ENCODE data around the gene SLC5A4.
"Not testable (repeated sequence)": the region's sequence is repeated elsewhere in the genome, so short reads cannot be mapped to it uniquely, and the experiment has no call there.

The SLC5A4 gene

DNA sequence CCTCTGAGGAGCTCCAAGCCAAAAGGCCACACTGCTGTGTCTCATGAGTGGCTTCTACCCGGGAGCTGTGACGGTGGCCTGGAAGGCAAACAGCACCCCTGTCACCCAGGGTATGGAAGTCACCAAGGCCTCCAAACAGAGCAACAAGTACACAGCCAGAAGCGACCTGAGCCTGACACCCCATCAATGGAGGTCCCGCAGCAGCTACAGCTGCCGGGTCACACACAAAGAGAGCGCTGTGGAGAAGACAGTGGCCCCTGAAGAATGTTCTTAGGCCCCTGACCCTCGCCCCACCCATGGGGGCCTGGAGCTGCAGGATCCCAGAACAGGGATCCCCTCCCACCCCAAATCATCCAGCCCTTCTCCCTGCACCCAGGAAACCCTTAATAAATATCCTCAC is 55.2 kb downstream of the SLC5A4 start:
- DNase-seq (ENCODE audit: low spot score) = no peak

GRCh38 chr22:32199341-32199740 is 55.8 kb downstream of the SLC5A4 start:
- DNase-seq (ENCODE audit: low spot score) = no peak

DNA sequence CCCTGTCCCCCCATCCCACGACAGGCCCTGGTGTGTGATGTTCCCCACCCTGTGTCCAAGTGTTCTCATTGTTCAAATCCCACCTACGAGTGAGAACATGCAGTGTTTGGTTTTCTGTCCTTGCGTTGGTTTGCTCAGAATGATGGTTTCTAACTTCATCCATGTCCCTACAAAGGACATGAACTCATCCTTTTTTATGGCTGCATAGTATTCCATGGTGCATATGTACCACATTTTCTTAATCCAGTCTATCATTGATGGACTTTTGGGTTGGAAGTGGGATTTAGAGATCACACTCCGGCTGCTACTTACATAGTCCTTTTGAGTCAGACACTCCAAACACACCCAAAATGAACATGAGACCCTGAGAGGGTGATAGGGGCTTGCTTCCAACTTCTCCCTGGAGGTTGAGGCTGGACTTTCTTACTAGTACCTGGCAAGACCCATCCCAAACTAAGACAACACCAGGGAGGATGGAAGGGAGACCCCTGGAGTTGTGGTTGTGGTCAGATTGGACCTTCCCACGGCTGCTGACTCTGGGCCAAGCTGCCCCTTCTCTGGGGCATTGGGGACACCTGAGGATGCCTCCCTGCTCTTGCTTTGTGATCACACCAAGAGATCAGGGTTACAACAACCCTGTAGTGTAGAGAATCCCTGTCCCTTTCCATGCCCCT is 57.5 kb downstream of the SLC5A4 start:
- not testable (repeated sequence) for DNase-seq (ENCODE audit: low spot score)

DNA sequence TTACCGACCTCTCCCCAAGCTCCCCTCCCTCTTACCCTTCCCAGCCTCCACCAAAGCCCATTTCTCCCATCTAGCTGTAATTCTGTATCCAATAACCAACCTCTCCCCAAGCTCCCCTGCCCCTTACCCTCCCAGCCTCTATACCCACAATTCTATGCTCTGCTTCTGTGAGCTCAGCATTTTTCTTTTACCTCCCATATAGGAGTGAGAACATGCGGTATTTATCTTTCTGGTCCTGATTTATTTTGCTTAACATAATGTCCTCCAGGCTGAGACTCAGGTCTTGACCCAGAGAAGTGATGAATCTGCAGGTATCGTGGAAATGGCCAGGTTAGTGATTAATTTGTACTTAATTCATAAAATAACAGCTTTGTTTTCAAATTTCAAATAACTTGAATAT is 59.2 kb downstream of the SLC5A4 start:
- not testable (repeated sequence) for DNase-seq (ENCODE audit: low spot score)

DNA sequence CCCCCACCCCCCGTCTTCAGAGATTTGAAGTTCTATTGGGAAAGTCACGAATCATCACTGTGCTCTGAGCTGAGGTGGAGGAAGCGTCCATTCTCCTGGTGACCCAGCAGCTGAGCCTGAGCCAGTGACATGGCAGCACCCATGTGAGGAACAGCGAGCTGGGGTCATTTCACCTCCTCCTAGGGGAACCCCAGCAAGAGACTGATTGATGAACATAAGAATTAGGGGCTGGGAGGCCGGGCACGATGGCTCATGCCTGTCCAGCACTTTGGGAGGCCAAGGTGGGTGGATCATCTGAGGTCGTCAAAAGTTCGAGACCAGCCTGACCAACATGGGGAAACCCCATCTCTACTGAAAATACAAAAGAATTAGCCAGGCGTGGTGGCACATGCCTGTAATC is 61.8 kb downstream of the SLC5A4 start:
- not testable (repeated sequence) for DNase-seq (ENCODE audit: low spot score)

DNA sequence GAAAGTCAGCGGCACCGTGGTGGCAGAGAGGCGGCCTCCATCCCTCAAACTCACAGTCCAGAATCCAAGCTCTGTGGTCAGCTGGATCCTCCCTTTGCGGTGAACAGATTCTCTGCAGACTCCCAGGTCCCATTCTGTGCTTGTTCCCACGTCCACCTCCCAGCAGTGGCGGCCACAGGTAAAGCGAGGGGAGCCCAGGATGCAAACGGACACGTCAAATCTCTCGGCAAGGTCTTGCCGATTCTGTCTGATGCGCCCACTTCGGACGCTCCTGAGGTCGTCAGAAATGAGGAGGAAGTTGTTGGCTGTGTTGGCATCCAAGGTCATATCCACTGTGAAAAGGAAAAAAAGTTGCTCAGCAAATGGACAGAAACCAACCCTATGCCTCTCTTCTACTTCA is 64.1 kb downstream of the SLC5A4 start:
- not testable (repeated sequence) for DNase-seq (ENCODE audit: low spot score)

DNA sequence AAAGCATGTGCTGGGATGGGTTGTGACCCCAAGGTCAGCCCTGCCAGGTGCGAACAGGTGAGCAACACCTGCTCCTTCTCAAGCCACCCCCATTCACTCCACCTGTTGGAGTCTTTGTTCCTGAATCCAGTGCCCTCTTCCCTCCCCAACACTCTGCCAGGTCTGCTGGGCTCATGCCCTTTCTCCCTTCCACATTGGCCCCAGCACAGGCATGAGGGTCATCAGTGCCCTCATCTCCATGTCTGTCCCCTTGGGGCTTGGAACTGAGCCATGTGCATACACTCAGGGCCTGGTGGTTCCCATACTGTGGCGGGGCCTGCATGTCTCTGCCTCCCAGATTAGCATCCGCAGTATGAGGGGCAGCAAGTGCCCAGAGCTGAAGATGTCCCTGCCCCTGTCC is 69.3 kb downstream of the SLC5A4 start:
- DNase-seq (ENCODE audit: low spot score) = no peak

- no peak for DNase-seq (ENCODE audit: low spot score)
Measured at GRCh38 chr22:32183625-32184024, 71.5 kb downstream of the SLC5A4 start.

- DNase-seq (ENCODE audit: low spot score) = no peak
Measured at GRCh38 chr22:32181043-32181442, 74.1 kb downstream of the SLC5A4 start.

GRCh38 chr22:32177221-32177765 is 77.9 kb downstream of the SLC5A4 start:
- no peak for DNase-seq (ENCODE audit: low spot score)

- DNase-seq (ENCODE audit: low spot score) = no peak
Measured at GRCh38 chr22:32175683-32176644, 79.2 kb downstream of the SLC5A4 start.

DNA sequence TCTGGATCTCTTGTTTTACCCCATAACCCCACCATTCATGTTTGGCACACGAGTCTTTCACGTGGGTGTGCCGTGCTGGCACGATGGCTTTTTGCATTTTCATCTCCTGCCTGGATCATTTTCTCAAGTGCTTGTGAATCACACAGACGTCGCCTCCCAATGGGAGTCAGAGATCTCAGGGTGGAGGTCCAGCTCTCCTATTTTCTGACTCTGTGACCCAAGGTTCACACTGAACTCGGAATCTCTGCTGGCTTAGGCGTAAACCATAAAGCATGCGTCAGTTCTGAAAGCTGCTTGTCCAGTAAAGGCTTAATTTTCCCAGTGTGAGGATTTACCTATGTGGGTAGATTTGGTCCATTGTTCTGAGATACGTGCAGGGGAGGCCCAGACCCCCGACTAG is 80.0 kb downstream of the SLC5A4 start:
- no peak for DNase-seq (ENCODE audit: low spot score)
